ENCODE measurements around the gene SELPLG.
"Not testable (repeated sequence)": the region's sequence is repeated elsewhere in the genome, so short reads cannot be mapped to it uniquely, and the experiment has no call there.

The SELPLG gene

DNA sequence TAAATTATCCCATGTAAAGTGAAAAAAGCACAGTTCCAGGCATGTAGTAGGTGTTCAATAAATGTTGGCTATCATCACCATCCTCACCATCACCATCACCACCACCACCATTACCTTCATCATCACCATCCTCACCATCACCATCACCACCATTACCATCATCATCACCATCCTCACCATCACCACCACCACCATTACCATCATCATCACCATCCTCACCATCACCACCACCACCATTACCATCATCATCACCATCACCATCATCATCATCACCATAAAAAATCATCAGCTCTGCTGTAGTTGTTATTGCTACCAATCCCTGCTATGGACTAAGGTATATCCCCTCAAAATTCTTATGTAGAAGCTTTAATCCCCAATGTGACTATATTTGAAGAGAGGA, 56.2 kb downstream of the SELPLG start:
- TF ChIP-seq, protein P1, sequence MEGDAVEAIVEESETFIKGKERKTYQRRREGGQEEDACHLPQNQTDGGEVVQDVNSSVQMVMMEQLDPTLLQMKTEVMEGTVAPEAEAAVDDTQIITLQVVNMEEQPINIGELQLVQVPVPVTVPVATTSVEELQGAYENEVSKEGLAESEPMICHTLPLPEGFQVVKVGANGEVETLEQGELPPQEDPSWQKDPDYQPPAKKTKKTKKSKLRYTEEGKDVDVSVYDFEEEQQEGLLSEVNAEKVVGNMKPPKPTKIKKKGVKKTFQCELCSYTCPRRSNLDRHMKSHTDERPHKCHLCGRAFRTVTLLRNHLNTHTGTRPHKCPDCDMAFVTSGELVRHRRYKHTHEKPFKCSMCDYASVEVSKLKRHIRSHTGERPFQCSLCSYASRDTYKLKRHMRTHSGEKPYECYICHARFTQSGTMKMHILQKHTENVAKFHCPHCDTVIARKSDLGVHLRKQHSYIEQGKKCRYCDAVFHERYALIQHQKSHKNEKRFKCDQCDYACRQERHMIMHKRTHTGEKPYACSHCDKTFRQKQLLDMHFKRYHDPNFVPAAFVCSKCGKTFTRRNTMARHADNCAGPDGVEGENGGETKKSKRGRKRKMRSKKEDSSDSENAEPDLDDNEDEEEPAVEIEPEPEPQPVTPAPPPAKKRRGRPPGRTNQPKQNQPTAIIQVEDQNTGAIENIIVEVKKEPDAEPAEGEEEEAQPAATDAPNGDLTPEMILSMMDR (IDR thresholded peaks at IDR 0.05; ENCODE audit: borderline replicate concordance, insufficient read depth, low read depth, low read length) = no peak
- no peak overlapping the region for H3K4me3 ChIP-seq (ENCODE audit: low read depth, low read length)

DNA sequence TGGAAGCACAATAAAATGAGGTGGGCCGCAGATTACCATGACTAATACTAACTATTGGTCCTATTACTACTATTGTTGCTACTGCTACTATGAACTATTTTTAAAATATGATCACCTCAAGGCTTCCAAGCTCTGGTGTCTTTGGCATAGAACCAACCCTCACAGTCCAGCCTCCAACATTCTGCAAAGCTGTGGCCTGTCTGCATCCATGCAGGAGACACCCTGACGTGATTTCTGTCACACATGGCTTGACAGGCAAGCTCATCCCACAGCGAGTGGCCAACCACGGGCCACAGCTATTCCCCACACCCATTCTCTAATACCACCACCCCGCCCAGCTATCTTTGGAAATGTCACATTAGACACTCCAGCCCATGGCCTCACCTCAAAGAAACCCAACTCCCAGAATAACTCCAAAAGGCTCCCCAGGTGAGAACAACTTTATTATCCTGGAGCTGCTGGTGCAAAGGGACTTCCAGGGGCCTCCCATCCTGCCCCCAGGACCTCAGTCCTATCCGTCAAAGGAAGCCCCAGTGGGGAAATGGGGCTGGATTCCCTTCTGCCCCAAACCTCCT, 56.9 kb downstream of the SELPLG start:
- no peak overlapping the region for H3K4me3 ChIP-seq (ENCODE audit: low read depth, low read length)
- TF ChIP-seq, protein P1 (IDR thresholded peaks at IDR 0.05; ENCODE audit: borderline replicate concordance, insufficient read depth, low read depth, low read length) = no peak

DNA sequence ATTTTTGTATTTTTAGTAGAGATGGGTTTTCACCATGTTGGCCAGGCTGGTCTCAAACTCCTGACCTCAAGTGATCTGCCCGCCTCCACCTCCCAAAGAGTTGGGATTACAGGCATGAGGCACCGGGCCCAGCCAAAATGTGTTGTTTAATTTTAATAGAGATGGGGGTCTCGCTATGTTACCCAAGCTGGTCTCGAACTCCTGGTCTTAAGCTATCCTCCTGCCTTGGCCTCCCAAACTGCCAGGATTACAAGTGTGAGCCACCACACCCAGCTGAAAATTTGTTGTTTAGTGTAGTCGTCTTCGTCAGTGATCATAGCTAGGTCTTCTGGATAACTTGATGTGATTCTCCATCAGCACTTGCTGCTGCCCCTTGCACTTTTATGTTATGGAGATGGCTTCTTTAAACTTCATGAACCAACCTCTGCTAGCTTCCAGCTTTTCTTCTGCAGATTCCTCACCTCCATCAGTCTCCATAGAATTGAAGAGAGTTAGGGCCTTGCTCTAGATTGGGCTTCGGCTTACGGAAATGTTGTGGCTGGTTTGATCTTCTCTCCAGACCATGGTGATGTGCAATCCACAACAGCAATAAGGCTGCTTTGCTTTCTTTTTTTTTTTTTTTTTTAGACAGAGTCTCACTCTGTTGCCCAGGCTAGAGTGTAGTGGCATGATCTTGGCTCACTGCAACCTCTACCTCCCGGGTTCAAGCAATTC, 58.3 kb downstream of the SELPLG start:
- H3K4me3 ChIP-seq (ENCODE audit: low read depth, low read length) = no peak overlapping the region
- TF ChIP-seq, protein P1 (IDR thresholded peaks at IDR 0.05; ENCODE audit: borderline replicate concordance, insufficient read depth, low read depth, low read length) = no peak

DNA sequence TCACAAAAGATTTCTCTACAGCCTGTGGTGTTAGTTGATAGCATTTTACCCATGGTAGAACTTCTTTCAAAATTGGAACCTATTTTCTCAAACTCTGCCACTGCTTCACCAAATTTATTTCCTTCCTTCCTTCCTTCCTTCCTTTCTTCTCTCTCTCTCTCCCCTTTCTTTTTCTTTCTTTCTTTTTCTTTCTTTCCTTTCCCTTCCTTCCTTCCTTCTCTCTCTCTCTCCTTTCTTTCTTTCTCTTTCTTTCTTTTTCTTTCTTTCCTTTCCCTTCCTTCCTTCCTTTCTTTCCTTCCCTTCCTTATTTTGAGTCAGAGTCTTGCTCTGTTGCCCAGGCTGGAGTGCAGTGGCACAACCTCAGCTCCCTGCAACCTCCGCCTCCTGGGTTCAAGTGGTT, 59.4 kb downstream of the SELPLG start:
- not testable (repeated sequence) for H3K4me3 ChIP-seq (ENCODE audit: low read depth, low read length)

DNA sequence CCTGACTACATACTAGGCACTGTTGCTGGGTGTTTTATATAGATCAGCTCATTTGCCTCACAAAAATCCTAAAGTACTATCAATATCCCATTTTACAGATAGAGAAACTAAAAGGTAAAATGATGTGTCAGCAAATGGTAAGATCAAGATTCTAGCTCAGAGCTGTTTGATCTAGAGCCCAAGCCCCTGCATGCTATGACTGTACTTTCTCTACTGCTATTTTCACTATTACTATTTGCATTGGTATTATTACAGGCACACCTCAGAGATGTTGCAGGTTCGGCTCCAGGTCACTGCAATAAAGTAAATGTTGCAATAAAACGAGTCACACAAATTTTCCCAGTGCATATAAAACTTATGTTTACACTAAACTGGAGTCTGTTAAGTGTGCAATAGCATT, 60.4 kb downstream of the SELPLG start:
- no peak overlapping the region for H3K4me3 ChIP-seq (ENCODE audit: low read depth, low read length)
- TF ChIP-seq, protein P1 (IDR thresholded peaks at IDR 0.05; ENCODE audit: borderline replicate concordance, insufficient read depth, low read depth, low read length) = no peak

DNA sequence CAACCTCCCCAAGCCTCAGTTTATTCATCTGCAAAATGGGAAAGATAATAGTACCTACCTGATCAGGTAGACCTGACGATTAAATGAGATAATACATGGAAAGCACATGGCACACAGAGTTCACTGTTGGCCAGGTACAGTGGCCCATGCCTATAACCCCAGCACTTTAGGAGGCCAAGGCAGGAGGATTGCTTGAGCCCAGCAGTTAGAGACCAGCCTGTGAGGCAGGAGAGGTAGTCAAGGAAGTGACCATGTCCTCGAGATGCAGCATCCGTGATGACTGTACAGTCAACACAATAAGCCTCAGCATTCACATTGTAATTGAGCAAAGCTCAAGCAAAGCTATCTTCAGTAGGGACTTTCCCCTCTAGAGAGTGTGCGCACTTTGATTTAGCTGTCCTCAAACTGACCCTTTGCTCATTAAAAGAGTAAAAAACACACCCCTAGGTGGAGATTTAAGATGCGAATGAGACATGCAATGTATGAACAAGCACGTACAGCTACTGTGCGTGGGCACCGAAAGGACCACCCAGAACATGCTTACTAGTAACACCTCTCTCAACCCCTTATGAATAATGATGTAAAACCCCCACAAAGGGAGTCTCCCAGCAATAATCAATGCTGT, 61.4 kb downstream of the SELPLG start:
- TF ChIP-seq, protein P1 (IDR thresholded peaks at IDR 0.05; ENCODE audit: borderline replicate concordance, insufficient read depth, low read depth, low read length) = no peak
- no peak overlapping the region for H3K4me3 ChIP-seq (ENCODE audit: low read depth, low read length)

All from GM12875 (cell line).